Esophagus squamous epithelium (tissue), 5 donors: ENCODE data around the gene LMNTD2. TPM values are rescaled to one million over a fixed set of nuclear protein-coding genes. Genes with fewer than 3 reads are reported as not detected.

Experiments used
- DNase-seq: peaks from one replicate; lab custom pipeline; 2025; lab: John Stamatoyannopoulos, UW
- H3K27ac ChIP-seq, 4 donors: fragments of 200-600 bp; sonication (generic); one replicate each; pipeline ENCODE4 v1.5.1; 2016 to 2019; ENCODE audit warnings: mild to moderate bottlenecking in 1 of 4
- H3K27me3 ChIP-seq, 4 donors: fragments of 200-600 bp; sonication (generic); 1 replicate in 3 of 4; 2 replicates in 1 of 4; pipeline versions ENCODE4 v1.5.1 to v1.6.0; 2017 to 2021; ENCODE audit warnings: antibody characterized with exemption in 1 of 4
- H3K36me3 ChIP-seq, 3 donors: fragments of 200-600 bp; sonication (generic); one replicate each; pipeline ENCODE4 v1.5.1; 2016 to 2019
- H3K4me1 ChIP-seq, 3 donors: fragments of 200-600 bp; sonication (generic); one replicate each; pipeline ENCODE4 v1.5.1; 2017 to 2019
- H3K4me3 ChIP-seq, 4 donors: fragments of 200-600 bp; sonication (generic); 1 replicate in 3 of 4; 2 replicates in 1 of 4; pipeline ENCODE4 v1.5.1; 2016 to 2019; ENCODE audit warnings: mild to moderate bottlenecking in 2 of 4, moderate library complexity in 1 of 4
- H3K9me3 ChIP-seq, 3 donors: fragments of 200-600 bp; sonication (generic); one replicate each; pipeline ENCODE4 v1.5.1; 2016 to 2019
- CTCF ChIP-seq, 6 experiments: fragments of 450-650 bp in 4 of 6; fragments of 200-600 bp in 2 of 6; sonication (generic) in 2 of 6; IDR thresholded peaks; one replicate each; pipeline ENCODE4 v1.5.1; 2016 to 2019; ENCODE audit warnings: antibody characterized with exemption in 6 of 6, mild to moderate bottlenecking in 4 of 6, moderate library complexity in 4 of 6
- POLR2A ChIP-seq, 4 donors: fragments of 450-650 bp; IDR thresholded peaks; one replicate each; pipeline ENCODE4 v1.6.1; 2017; ENCODE audit warnings: antibody characterized with exemption in 4 of 4, mild to moderate bottlenecking in 4 of 4, moderate library complexity in 3 of 4
- WGBS, 2 donors: methylation state at CpG; one replicate each; pipeline ENCODE4 v1.1.5; 2018; 5-methylcytosine and 5-hydroxymethylcytosine counted together
- intact Hi-C: fragments of 100-400 bp; cut with DNase I; formaldehyde crosslinking; loops from one replicate; pipeline ENCODE4 v1.15.0; 2022
- total RNA-seq, 4 donors: library from RNA; depleted of rRNA; stranded (reverse); fragments of >200 nt; gene quantifications; one replicate each; pipeline ENCODE4 v1.1.0, GENCODE V29; 2016
- donor health status: DM: yes; HTN: yes; CAD: no.

The LMNTD2 gene
- total RNA-seq, 4 donors from 2014 or later = 2.1 to 4.6 (median 3.8) TPM

GRCh38 chr11:607020-607780 lies 46.7 kb upstream of the LMNTD2 start:
- Histone ChIP-seq H3K27me3 (no peaks in the 10 kb centered on the region), H3K36me3 (peaks cover 72 to 100% (median 74%) of the 10 kb centered on the region in 3 donors), H3K27ac (peak overlapping the region in 3 of 4 donors; percentile 45 to 72 (median 70)), H3K4me3 (no peak overlapping the region), H3K9me3 (no peaks in the 10 kb centered on the region), H3K4me1 (peaks cover 6 to 31% (median 8%) of the 10 kb centered on the region in 3 donors)
- intact Hi-C loops = no loop called here
- no peak for TF ChIP-seq CTCF (IDR thresholded peaks at IDR 0.05)
- no peak for TF ChIP-seq POLR2A (IDR thresholded peaks at IDR 0.05)
- DNase-seq = no peak
- 86 to 91% methylated on average over 5 to 9 of the region's 35 CpGs for WGBS, 2 donors

GRCh38 chr11:606245-606644 lies 45.7 kb upstream of the LMNTD2 start:
- peak overlapping the region; percentile 45 to 72 (median 64) for H3K27ac ChIP-seq
- H3K4me1 ChIP-seq = peaks cover 4 to 22% (median 6%) of the 10 kb centered on the region in 3 donors
- peaks cover 74 to 100% (median 75%) of the 10 kb centered on the region in 3 donors for H3K36me3 ChIP-seq
- no peak for DNase-seq
- H3K9me3 ChIP-seq = no peaks in the 10 kb centered on the region
- no peak overlapping the region for H3K4me3 ChIP-seq
- 36% methylated on average over 7 of the region's 19 CpGs; no CpG with 5 or more reads in 1 of the 2 donors for WGBS, 2 donors
- H3K27me3 ChIP-seq = no peaks in the 10 kb centered on the region
- intact Hi-C loops = no loop called here
- TF ChIP-seq POLR2A (IDR thresholded peaks at IDR 0.05) (no peak), CTCF (IDR thresholded peaks at IDR 0.05) (no peak)

- Histone ChIP-seq H3K4me1 (peaks cover 4 to 17% (median 6%) of the 10 kb centered on the region in 3 donors), H3K9me3 (no peaks in the 10 kb centered on the region), H3K27ac (peak overlapping the region; percentile 45 to 72 (median 64)), H3K4me3 (no peak overlapping the region), H3K27me3 (no peaks in the 10 kb centered on the region), H3K36me3 (peaks cover 71 to 100% (median 74%) of the 10 kb centered on the region in 3 donors)
- DNase-seq = no peak
- TF ChIP-seq POLR2A (IDR thresholded peaks at IDR 0.05) (no peak), CTCF (IDR thresholded peaks at IDR 0.05) (no peak)
- intact Hi-C loops = no loop called here
- WGBS, 2 donors = 85 to 95% methylated on average over 4 to 10 of the region's 33 CpGs
These were observed 45.0 kb upstream of the LMNTD2 start for GRCh38 chr11:605286-606129.

GRCh38 chr11:603154-603553 lies 42.6 kb upstream of the LMNTD2 start:
- H3K27me3 ChIP-seq = no peaks in the 10 kb centered on the region
- TF ChIP-seq CTCF (IDR thresholded peaks at IDR 0.05) (no peak), POLR2A (IDR thresholded peaks at IDR 0.05) (no peak)
- peaks cover 4 to 17% (median 6%) of the 10 kb centered on the region in 3 donors for H3K4me1 ChIP-seq
- intact Hi-C loops = no loop called here
- peaks cover 66 to 100% (median 67%) of the 10 kb centered on the region in 3 donors for H3K36me3 ChIP-seq
- DNase-seq = no peak
- WGBS, 2 donors = 92 to 96% methylated on average over 10 to 13 of the region's 13 CpGs
- no peaks in the 10 kb centered on the region for H3K9me3 ChIP-seq
- H3K4me3 ChIP-seq = no peak overlapping the region
- H3K27ac ChIP-seq = no peak overlapping the region
